Skeletal muscle satellite cell (primary cell): ENCODE results near the gene ALDH1A2.

ENCODE experiments used
- H3K27me3 ChIP-seq: 2 replicates; pipeline ENCODE4 v1.7.0; 2013; ENCODE audit warnings: low read length; ENCODE audit not compliant: control insufficient read depth, insufficient read depth
- H3K36me3 ChIP-seq: 2 replicates; pipeline ENCODE4 v1.7.0; 2013; ENCODE audit warnings: mild to moderate bottlenecking, control low read depth, low read length; ENCODE audit not compliant: insufficient read depth
- H3K4me1 ChIP-seq: 2 replicates; pipeline ENCODE4 v1.7.0; 2013; ENCODE audit warnings: low read length; ENCODE audit not compliant: control insufficient read depth, insufficient read depth
- H3K4me2 ChIP-seq: 2 replicates; pipeline ENCODE4 v1.7.0; 2013; ENCODE audit warnings: mild to moderate bottlenecking, low read length
- H3K4me3 ChIP-seq: 2 replicates; pipeline ENCODE4 v1.7.0; 2013; ENCODE audit warnings: low read length
- H3K9ac ChIP-seq: 2 replicates; pipeline ENCODE4 v1.7.0; 2013; ENCODE audit warnings: mild to moderate bottlenecking, low read depth, low read length, moderate library complexity
- H3K9me3 ChIP-seq: replicated peaks from 2 replicates; pipeline ENCODE4 v1.7.0; 2013; ENCODE audit warnings: mild to moderate bottlenecking, control low read depth, low read length

The ALDH1A2 gene

DNA sequence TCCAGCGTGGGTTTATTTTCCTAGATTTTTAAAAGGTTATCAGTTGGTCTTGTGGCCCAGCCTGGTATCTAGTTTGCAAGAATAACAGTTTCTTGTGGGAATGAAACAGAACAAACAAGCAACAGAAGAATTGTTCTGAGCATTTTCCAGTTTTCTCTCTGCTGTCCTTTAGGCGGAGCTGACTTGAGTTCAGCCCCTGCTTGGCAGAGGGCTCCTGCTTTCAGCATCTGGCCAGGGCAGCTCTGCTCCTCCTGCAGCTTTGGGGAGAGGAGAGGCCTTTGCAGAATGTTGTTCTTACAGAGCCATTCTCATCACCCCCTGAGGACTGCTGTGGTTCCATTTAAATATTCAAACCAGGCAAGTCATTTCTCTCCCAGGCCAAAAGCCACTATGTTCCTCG, 117.7 kb downstream of the ALDH1A2 start:
- peaks cover 48% of the 10 kb centered on the region for H3K27me3 ChIP-seq
- H3K4me1 ChIP-seq = no peaks in the 10 kb centered on the region
- H3K9me3 ChIP-seq = no peaks in the 10 kb centered on the region
- no peak overlapping the region for H3K4me2 ChIP-seq
- no peak overlapping the region for H3K9ac ChIP-seq
- H3K4me3 ChIP-seq = no peak overlapping the region
- H3K36me3 ChIP-seq = no peaks in the 10 kb centered on the region

DNA sequence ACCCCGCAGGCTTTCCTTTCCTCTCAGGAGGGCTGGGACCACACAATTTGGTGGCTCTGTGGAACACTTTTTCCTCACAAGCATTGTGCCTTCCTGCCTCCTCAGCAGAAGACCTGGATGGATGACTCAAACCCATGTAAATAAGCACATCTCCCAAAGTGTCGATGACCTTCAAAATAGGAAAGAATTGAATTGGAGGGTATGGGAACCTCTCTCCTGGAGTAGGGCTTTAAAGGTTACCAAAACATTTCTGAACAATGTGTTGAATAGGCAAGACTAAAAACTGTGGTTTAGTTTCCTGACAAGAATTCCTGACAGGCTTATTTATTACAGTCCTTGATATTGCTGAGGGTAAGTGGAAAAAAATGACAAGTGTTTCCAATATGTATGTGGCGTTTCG, 118.2 kb downstream of the ALDH1A2 start:
- no peaks in the 10 kb centered on the region for H3K36me3 ChIP-seq
- no peaks in the 10 kb centered on the region for H3K4me1 ChIP-seq
- H3K9ac ChIP-seq = no peak overlapping the region
- H3K4me2 ChIP-seq = no peak overlapping the region
- H3K27me3 ChIP-seq = peaks cover 43% of the 10 kb centered on the region
- H3K4me3 ChIP-seq = no peak overlapping the region
- H3K9me3 ChIP-seq = no peaks in the 10 kb centered on the region

DNA sequence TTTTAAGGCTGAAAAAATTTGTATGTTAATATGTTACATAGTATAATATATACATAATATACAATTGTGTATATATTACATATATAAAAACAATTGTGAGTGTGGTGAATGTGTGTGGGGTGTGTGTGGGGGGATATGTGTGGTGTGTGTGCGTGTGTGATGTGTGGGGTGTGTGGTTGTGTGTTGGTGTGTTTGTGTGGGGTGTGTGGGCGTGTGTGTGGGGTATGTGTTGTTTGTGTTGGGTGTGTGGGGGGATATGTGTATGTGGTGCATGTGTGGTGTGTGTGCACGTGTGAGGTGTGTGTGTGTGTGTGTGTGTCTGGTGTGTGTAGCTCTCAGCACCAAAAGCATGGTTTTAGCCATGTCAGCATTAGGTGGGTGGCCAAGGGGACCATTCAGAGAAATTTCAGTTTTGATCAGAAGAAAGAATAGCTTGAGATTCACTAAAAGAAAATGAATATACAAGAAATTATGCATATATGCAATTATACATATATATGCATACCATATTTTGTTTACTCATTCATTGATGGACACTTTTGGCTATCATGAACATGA, 118.9 kb downstream of the ALDH1A2 start:
- Histone ChIP-seq H3K4me1 (no peaks in the 10 kb centered on the region), H3K9ac (no peak overlapping the region)

DNA sequence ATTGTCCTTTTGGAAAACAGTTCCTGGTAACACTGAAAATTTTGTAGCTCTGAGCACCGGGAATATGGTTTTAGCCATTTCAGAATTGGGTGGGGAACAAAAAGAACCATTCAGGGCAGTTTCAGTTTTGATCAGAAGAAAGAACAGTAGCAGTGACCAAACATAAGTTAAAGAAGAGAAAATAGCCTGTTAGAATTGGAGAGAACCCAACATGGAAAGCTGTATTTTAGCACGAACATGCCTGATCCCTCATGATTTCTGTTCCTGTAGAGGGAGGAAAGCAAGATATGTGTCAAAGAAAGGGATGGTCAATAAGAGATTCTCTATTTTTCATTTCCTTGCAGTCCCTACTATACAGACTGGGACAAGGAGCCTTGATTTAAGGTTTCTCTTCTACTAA, 119.9 kb downstream of the ALDH1A2 start:
- Histone ChIP-seq H3K27me3 (peaks cover 42% of the 10 kb centered on the region), H3K4me1 (no peaks in the 10 kb centered on the region), H3K9ac (no peak overlapping the region), H3K4me2 (no peak overlapping the region), H3K36me3 (no peaks in the 10 kb centered on the region), H3K4me3 (no peak overlapping the region), H3K9me3 (no peaks in the 10 kb centered on the region)

More for the DNA sequence above, 118.9 kb downstream of the ALDH1A2 start:
- no peaks in the 10 kb centered on the region for H3K9me3 ChIP-seq
- no peak overlapping the region for H3K4me2 ChIP-seq
- H3K27me3 ChIP-seq = peaks cover 41% of the 10 kb centered on the region
- no peaks in the 10 kb centered on the region for H3K36me3 ChIP-seq
- no peak overlapping the region for H3K4me3 ChIP-seq

DNA sequence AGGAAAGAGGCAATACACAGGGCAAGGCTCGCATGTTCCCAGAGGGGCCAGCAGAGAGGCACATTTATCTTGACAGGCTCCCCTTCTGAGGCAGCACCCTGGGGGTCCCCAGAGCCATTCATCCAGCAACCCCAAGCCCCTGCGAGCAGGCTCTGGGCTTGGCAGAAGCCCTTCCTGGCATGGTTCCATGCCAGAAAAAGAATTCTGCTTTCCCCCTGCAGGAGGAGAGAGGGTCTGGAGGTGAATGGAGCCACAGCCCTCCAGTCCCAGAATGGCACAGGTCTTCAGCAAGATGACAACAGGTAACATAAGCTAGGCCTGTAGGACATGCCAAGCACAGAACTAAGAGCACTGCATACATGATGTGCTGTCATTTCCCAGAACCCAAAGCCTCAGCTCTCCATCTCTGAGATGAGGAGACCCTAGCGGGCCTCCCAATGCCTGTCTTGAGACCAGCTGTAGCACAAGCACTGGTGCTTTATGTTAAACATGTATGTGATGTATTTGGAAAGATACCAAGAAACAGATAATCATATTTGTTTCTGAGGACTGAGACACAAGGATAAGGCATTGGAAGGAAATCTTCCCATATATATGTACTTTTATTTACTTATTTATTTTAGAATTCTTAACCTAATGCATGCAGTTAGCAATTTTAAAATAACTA, 121.6 kb downstream of the ALDH1A2 start:
- Histone ChIP-seq H3K4me1 (no peaks in the 10 kb centered on the region), H3K27me3 (peaks cover 39% of the 10 kb centered on the region), H3K9ac (no peak overlapping the region), H3K4me3 (no peak overlapping the region), H3K36me3 (no peaks in the 10 kb centered on the region), H3K9me3 (no peaks in the 10 kb centered on the region), H3K4me2 (no peak overlapping the region)

DNA sequence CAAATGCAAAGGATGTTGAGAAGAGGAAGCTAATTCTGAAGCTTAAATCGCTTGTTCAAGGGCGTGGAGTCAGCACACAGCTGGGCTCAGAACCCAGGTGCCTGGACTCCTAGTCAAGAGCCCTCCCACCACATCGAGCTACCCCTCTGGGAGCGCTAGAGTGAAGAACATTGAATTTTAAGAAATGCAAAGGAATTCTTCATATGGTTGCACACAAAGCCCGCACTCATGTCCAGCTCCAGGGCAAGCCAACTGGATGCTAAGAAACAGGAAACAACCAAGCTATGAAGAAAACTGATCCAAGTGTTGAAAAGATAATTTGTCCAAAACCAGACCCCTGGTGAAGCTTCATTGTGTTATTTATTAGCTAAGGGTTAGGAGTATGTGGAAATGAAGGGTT, 122.3 kb downstream of the ALDH1A2 start:
- Histone ChIP-seq H3K4me1 (no peaks in the 10 kb centered on the region), H3K9ac (no peak overlapping the region), H3K9me3 (no peaks in the 10 kb centered on the region), H3K36me3 (no peaks in the 10 kb centered on the region), H3K27me3 (peaks cover 39% of the 10 kb centered on the region), H3K4me2 (no peak overlapping the region), H3K4me3 (no peak overlapping the region)

DNA sequence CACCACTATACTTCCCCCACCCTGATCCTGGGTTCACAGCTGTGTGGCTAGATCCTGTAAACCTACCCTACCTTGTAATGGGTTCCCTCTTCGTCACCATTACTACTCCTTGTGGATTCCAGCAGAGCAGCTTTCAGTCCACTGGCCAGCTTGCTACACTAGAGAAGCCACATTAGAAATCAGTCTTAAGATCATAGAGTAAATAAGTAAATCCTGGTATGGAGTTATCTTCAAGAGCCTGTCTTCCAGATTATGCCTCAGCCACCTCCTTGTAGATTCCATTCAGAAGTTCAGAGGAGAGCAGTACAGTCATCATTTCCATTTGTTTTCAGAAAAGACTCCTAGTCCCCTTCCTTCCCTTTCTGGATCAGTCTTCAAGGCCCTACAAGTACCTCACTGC, 123.7 kb downstream of the ALDH1A2 start:
- peaks cover 34% of the 10 kb centered on the region for H3K27me3 ChIP-seq
- H3K4me3 ChIP-seq = no peak overlapping the region
- H3K9ac ChIP-seq = no peak overlapping the region
- no peaks in the 10 kb centered on the region for H3K36me3 ChIP-seq
- H3K4me2 ChIP-seq = no peak overlapping the region
- no peaks in the 10 kb centered on the region for H3K9me3 ChIP-seq
- no peaks in the 10 kb centered on the region for H3K4me1 ChIP-seq

DNA sequence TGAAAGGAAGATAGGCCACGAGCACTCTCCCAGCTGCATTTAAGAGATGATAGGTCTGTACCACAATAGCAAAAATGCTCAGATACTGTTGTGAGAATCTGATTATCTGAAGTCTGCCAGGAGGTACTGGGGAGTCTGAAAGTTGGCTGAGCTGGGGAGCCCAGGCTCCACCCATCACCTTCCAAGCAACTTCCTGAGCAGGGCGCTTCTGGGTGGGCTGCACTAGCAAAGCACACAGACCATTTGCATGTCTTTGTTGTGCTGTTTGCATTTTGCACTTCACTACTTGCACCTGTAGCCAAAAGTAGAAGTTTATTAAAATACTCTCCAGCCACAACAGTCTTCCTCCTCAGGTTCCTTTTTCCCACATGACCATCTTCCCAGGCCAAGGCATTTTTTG, 133.2 kb downstream of the ALDH1A2 start:
- Histone ChIP-seq H3K9me3 (no peaks in the 10 kb centered on the region), H3K4me2 (no peak overlapping the region), H3K4me3 (no peak overlapping the region), H3K9ac (no peak overlapping the region), H3K36me3 (no peaks in the 10 kb centered on the region), H3K4me1 (no peaks in the 10 kb centered on the region), H3K27me3 (peaks cover 25% of the 10 kb centered on the region)

DNA sequence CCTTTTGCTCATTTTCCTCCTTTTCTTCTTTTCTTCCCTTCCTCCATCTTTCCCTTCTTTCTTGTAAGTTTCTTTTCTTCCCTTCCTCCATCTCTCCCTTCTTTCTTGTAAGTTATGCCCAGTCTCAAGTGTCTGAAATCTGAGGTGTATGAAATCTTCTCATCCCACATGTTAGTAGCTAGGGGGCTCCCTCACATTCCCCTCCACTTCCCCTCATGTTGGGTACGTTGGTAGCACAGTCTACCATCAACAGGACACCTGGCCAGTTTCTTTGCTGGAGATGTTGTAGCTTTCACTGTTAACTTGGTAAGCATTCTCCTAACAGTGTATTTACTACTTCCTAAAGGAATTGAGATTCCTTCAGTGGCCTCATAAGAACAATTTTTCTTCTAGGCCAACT, 133.9 kb downstream of the ALDH1A2 start:
- no peaks in the 10 kb centered on the region for H3K36me3 ChIP-seq
- no peaks in the 10 kb centered on the region for H3K4me1 ChIP-seq
- H3K9ac ChIP-seq = no peak overlapping the region
- H3K4me2 ChIP-seq = no peak overlapping the region
- peaks cover 22% of the 10 kb centered on the region for H3K27me3 ChIP-seq
- H3K4me3 ChIP-seq = no peak overlapping the region
- H3K9me3 ChIP-seq = no peaks in the 10 kb centered on the region

DNA sequence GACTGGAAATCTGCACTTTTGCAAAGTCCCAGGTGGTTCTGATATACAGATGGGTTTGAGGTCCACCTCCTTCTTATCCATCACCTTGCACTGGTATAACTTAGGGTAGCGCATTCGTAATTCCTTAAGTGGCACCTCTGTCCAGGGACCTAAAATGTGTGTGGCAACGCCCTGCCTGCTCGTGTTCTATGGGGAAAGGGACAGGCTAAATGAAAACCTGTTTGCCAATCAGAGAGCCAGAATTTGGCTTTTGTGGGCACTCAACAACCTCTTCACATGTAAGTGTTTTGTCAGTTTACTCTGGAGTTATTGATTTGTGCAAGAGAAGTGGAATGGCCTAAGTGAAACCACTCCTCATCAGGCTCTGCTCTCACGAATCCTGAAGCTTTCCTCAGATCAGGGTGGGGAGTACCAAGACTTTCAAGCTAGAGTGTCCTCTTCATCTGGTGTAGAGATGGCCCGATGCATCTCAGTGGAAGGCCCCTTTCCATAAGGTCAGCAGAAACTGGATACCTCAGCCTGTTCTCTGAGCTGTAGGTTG, 138.3 kb downstream of the ALDH1A2 start:
- Histone ChIP-seq H3K27me3 (peaks cover 17% of the 10 kb centered on the region), H3K4me3 (no peak overlapping the region), H3K9me3 (no peaks in the 10 kb centered on the region), H3K4me2 (no peak overlapping the region), H3K36me3 (no peaks in the 10 kb centered on the region), H3K9ac (no peak overlapping the region), H3K4me1 (peaks cover 25% of the 10 kb centered on the region)

DNA sequence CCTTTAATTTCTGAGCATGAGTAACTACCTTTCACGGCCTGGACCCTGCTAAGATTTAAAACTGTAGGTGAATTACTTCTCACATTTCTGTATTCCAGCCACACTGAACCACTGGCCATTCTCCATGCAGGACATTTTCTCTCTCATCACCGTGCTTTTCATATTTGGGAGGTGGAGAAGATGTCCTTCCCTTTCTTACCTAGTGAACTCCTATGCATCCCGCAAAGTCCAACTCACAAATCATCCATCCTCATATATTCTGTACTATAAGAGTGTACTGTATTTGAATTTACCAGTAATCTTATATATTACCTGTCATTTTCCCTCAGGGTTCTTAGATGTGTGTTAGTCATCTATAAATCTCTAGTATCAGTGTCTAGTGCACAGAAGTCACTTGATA, 139.9 kb downstream of the ALDH1A2 start:
- no peak overlapping the region for H3K9ac ChIP-seq
- H3K27me3 ChIP-seq = peaks cover 5% of the 10 kb centered on the region
- no peak overlapping the region for H3K4me2 ChIP-seq
- peaks cover 40% of the 10 kb centered on the region for H3K4me1 ChIP-seq
- no peaks in the 10 kb centered on the region for H3K36me3 ChIP-seq
- no peak overlapping the region for H3K4me3 ChIP-seq
- H3K9me3 ChIP-seq = no peaks in the 10 kb centered on the region

DNA sequence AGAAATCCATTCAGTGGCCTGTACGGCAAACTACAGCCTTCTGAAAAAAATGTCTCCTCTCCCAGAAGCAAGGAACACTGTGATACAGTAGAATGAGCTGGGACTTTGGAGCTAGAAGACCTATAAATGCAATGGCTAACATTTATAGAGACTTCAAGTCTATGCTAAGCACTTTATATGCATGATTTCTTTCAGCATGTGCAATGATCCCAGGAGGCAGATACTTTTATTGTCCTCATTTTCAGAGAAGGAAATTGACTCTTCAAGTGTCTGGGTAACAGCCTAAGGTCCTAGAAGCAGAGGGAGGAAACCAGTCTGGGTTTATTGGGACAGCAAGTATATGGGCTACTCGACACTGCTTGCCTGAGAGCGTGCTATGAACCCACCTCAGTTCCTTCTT, 140.9 kb downstream of the ALDH1A2 start:
- Histone ChIP-seq H3K27me3 (peaks cover 5% of the 10 kb centered on the region), H3K4me3 (no peak overlapping the region), H3K9me3 (no peaks in the 10 kb centered on the region), H3K4me2 (no peak overlapping the region), H3K9ac (no peak overlapping the region), H3K36me3 (no peaks in the 10 kb centered on the region), H3K4me1 (peaks cover 50% of the 10 kb centered on the region)
